ENCODE results near the gene GET4. TPM values are rescaled to one million over a fixed set of nuclear protein-coding genes. Genes with fewer than 3 reads are reported as not detected.
A peak's percentile ranks its signal among the peaks of the same experiment; 100 is the strongest.

GET4 gene
- total RNA-seq, 1 donor from 2014 or later = 17.2 TPM

DNA sequence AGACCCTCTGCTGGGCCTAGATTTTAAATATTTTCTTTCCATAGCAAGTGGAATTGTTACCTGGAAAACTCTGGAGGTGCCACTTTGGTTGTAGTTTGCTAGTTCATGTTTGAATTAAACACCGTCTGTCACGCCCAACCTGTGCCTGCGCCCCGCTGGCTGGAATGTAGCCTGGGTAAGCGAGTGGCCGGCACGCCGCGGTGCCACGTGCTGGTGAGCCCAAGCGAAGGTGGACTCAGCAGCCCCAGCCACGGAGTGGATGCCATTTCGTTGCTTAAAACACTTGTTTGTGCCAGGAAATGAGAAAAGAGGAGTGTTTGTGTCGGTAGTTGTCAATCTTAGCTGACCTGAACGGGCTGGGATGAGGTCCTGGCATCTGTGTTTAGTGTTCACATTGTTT is 2.7 kb downstream of the GET4 start:
- TF ChIP-seq EZH2 (IDR thresholded peaks at IDR 0.05) (no peak), CTCF (IDR thresholded peaks at IDR 0.05) (no peak), EZH2phosphoT487 (IDR thresholded peaks at IDR 0.05) (no peak)
- Mint-ChIP-seq H3K27me3 (ENCODE audit: insufficient read depth, low read depth) (peaks cover 4% of the 10 kb centered on the region), H3K9me3 (no peaks in the 10 kb centered on the region), H3K36me3 (peaks cover 11% of the 10 kb centered on the region), H3K27ac (no peak overlapping the region), H3K4me3 (peak overlapping the region; percentile 69), H3K4me1 (peaks cover 9% of the 10 kb centered on the region)
- DNase-seq (ENCODE audit: low spot score) = no peak
- H3K27me3 ChIP-seq = no peaks in the 10 kb centered on the region
- H3K9ac ChIP-seq = no peak overlapping the region
- H3K4me1 ChIP-seq = peaks cover 9% of the 10 kb centered on the region
- H3F3A ChIP-seq (ENCODE audit: low read depth) = peaks cover 19% of the 10 kb centered on the region
- H3K9me3 ChIP-seq (ENCODE audit: low read depth) = no peaks in the 10 kb centered on the region
- H2AFZ ChIP-seq (replicated peaks) = no peak overlapping the region
- H4K20me1 ChIP-seq (ENCODE audit: low read depth) = peaks cover 64% of the 10 kb centered on the region
- H3K4me2 ChIP-seq = peak overlapping the region; percentile 93
- no peak overlapping the region for H3K4me3 ChIP-seq
- H3K79me2 ChIP-seq (ENCODE audit: low read depth) = peaks cover 74% of the 10 kb centered on the region
- no peak overlapping the region for H3K27ac ChIP-seq
- H3K36me3 ChIP-seq = no peaks in the 10 kb centered on the region

DNA sequence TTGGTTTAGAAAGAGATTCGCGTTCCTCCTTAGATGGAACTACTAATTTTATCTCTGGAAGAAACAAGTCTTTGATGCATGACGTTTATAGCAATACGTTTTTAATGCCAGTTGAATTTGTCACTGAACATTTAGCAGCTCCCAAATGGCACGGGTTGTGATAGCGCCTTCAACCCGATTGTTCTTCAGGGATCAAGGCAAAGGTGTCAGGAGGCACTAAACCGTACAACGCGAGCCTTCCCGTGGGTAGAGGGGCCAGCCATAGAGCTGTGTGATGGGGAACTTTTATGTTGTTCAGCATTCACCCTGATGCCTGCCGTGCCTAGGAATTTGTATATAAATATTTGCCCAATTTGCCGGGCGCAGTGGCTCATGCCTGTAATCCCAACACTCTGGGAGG is 3.4 kb downstream of the GET4 start:
- H4K20me1 ChIP-seq (ENCODE audit: low read depth) = peaks cover 70% of the 10 kb centered on the region
- H3F3A ChIP-seq (ENCODE audit: low read depth) = peaks cover 13% of the 10 kb centered on the region
- Mint-ChIP-seq H3K4me1 (peaks cover 9% of the 10 kb centered on the region), H3K27me3 (ENCODE audit: insufficient read depth, low read depth) (peaks cover 4% of the 10 kb centered on the region), H3K9me3 (no peaks in the 10 kb centered on the region), H3K4me3 (peak overlapping the region; percentile 69), H3K36me3 (peaks cover 11% of the 10 kb centered on the region), H3K27ac (no peak overlapping the region)
- no peak overlapping the region for H2AFZ ChIP-seq (replicated peaks)
- H3K79me2 ChIP-seq (ENCODE audit: low read depth) = peaks cover 80% of the 10 kb centered on the region
- peaks cover 9% of the 10 kb centered on the region for H3K4me1 ChIP-seq
- H3K36me3 ChIP-seq = no peaks in the 10 kb centered on the region
- H3K9me3 ChIP-seq (ENCODE audit: low read depth) = no peaks in the 10 kb centered on the region
- no peak overlapping the region for H3K4me2 ChIP-seq
- H3K27me3 ChIP-seq = no peaks in the 10 kb centered on the region
- no peak overlapping the region for H3K27ac ChIP-seq
- no peak for DNase-seq (ENCODE audit: low spot score)
- no peak overlapping the region for H3K4me3 ChIP-seq
- no peak overlapping the region for H3K9ac ChIP-seq
- TF ChIP-seq CTCF (IDR thresholded peaks at IDR 0.05) = no peak
- no peak for TF ChIP-seq EZH2phosphoT487 (IDR thresholded peaks at IDR 0.05)
- TF ChIP-seq EZH2 (IDR thresholded peaks at IDR 0.05) = no peak

DNA sequence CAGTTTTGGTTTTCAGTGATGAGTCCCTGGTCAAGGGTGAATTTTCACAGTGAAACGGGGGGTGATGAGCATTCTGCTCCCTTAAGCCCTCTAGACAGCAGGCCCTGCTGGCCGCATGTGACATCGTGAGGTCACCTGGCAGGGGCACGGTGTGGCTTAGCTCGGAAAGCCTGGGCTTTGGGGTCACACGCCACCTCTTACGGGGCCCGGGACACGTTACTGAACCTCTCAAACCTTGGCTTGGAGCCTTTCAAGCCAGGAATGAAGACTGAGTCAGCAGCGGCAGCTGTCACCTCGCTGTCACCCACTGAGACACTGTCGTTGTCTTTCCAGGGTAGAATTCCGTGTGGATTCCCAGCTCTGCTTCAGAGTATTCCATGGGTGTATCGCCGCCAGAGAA is 4.1 kb downstream of the GET4 start:
- Histone ChIP-seq H4K20me1 (ENCODE audit: low read depth) (peaks cover 78% of the 10 kb centered on the region), H3K4me2 (no peak overlapping the region), H3K4me1 (peaks cover 9% of the 10 kb centered on the region), H3K27me3 (no peaks in the 10 kb centered on the region), H3K9me3 (ENCODE audit: low read depth) (no peaks in the 10 kb centered on the region), H2AFZ (replicated peaks) (no peak overlapping the region), H3F3A (ENCODE audit: low read depth) (peaks cover 5% of the 10 kb centered on the region), H3K4me3 (no peak overlapping the region), H3K27ac (no peak overlapping the region), H3K79me2 (ENCODE audit: low read depth) (peaks cover 87% of the 10 kb centered on the region), H3K9ac (no peak overlapping the region), H3K36me3 (no peaks in the 10 kb centered on the region)
- Mint-ChIP-seq H3K4me1 (peaks cover 9% of the 10 kb centered on the region), H3K27me3 (ENCODE audit: insufficient read depth, low read depth) (peaks cover 4% of the 10 kb centered on the region), H3K27ac (no peak overlapping the region), H3K9me3 (no peaks in the 10 kb centered on the region), H3K4me3 (no peak overlapping the region), H3K36me3 (peaks cover 11% of the 10 kb centered on the region)
- no peak for DNase-seq (ENCODE audit: low spot score)
- TF ChIP-seq EZH2phosphoT487 (IDR thresholded peaks at IDR 0.05) (no peak), EZH2 (IDR thresholded peaks at IDR 0.05) (no peak), CTCF (IDR thresholded peaks at IDR 0.05) (no peak)
